ENCODE results near the gene SSC4D. TPM values are rescaled to one million over a fixed set of nuclear protein-coding genes. Genes with fewer than 3 reads are reported as not detected.

SSC4D gene
- total and polyA plus RNA-seq, 9 of the 15 experiments (the other 6 are each of a cell fraction or from before 2014, with no cell fraction given), result 0.06 to 1.1 (median 0.85) TPM; not detected in 1

GRCh38 chr7:76359111-76359977 lies 50.2 kb downstream of the SSC4D start (continued):
- TF ChIP-seq, protein P1, sequence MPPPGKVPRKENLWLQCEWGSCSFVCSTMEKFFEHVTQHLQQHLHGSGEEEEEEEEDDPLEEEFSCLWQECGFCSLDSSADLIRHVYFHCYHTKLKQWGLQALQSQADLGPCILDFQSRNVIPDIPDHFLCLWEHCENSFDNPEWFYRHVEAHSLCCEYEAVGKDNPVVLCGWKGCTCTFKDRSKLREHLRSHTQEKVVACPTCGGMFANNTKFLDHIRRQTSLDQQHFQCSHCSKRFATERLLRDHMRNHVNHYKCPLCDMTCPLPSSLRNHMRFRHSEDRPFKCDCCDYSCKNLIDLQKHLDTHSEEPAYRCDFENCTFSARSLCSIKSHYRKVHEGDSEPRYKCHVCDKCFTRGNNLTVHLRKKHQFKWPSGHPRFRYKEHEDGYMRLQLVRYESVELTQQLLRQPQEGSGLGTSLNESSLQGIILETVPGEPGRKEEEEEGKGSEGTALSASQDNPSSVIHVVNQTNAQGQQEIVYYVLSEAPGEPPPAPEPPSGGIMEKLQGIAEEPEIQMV (tag; conservative IDR thresholded peaks at IDR 0.05; ENCODE audit: low read depth), result no peak
- TF ChIP-seq, protein P2, sequence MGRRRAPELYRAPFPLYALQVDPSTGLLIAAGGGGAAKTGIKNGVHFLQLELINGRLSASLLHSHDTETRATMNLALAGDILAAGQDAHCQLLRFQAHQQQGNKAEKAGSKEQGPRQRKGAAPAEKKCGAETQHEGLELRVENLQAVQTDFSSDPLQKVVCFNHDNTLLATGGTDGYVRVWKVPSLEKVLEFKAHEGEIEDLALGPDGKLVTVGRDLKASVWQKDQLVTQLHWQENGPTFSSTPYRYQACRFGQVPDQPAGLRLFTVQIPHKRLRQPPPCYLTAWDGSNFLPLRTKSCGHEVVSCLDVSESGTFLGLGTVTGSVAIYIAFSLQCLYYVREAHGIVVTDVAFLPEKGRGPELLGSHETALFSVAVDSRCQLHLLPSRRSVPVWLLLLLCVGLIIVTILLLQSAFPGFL (CRISPR knock-in tag; IDR thresholded peaks at IDR 0.05), result no peak
- TF ChIP-seq TAF9B (IDR thresholded peaks at IDR 0.05; ENCODE audit: partially characterized antibody), result peak; percentile 65
- TF ChIP-seq ZNF398 (CRISPR knock-in tag; IDR thresholded peaks at IDR 0.05), result no peak
- TF ChIP-seq, protein P3, sequence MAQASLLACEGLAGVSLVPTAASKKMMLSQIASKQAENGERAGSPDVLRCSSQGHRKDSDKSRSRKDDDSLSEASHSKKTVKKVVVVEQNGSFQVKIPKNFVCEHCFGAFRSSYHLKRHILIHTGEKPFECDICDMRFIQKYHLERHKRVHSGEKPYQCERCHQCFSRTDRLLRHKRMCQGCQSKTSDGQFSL (CRISPR knock-in tag; IDR thresholded peaks at IDR 0.05), result peak; percentile 100
- TF ChIP-seq, protein P3 (tag; IDR thresholded peaks at IDR 0.05), result peak in 1 of 2 experiments; percentile 100; a peak in 2 of 4 replicates
- TF ChIP-seq, protein P4, sequence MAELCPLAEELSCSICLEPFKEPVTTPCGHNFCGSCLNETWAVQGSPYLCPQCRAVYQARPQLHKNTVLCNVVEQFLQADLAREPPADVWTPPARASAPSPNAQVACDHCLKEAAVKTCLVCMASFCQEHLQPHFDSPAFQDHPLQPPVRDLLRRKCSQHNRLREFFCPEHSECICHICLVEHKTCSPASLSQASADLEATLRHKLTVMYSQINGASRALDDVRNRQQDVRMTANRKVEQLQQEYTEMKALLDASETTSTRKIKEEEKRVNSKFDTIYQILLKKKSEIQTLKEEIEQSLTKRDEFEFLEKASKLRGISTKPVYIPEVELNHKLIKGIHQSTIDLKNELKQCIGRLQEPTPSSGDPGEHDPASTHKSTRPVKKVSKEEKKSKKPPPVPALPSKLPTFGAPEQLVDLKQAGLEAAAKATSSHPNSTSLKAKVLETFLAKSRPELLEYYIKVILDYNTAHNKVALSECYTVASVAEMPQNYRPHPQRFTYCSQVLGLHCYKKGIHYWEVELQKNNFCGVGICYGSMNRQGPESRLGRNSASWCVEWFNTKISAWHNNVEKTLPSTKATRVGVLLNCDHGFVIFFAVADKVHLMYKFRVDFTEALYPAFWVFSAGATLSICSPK (IDR thresholded peaks at IDR 0.05; ENCODE audit: borderline replicate concordance), result no peak
- TF ChIP-seq, protein P5, sequence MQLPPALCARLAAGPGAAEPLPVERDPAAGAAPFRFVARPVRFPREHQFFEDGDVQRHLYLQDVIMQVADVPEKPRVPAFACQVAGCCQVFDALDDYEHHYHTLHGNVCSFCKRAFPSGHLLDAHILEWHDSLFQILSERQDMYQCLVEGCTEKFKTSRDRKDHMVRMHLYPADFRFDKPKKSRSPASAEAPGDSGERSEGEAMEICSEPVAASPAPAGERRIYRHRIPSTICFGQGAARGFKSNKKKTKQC (CRISPR knock-in tag; IDR thresholded peaks at IDR 0.05), result peak; percentile 50; the same call in 1 of the 2 replicates
- TF ChIP-seq NCOR1 (IDR thresholded peaks at IDR 0.05), result peak; percentile 39
- TF ChIP-seq XRCC4 (IDR thresholded peaks at IDR 0.05; ENCODE audit: extremely low read depth, insufficient read depth, insufficient read length), result no peak
- TF ChIP-seq, protein P6, sequence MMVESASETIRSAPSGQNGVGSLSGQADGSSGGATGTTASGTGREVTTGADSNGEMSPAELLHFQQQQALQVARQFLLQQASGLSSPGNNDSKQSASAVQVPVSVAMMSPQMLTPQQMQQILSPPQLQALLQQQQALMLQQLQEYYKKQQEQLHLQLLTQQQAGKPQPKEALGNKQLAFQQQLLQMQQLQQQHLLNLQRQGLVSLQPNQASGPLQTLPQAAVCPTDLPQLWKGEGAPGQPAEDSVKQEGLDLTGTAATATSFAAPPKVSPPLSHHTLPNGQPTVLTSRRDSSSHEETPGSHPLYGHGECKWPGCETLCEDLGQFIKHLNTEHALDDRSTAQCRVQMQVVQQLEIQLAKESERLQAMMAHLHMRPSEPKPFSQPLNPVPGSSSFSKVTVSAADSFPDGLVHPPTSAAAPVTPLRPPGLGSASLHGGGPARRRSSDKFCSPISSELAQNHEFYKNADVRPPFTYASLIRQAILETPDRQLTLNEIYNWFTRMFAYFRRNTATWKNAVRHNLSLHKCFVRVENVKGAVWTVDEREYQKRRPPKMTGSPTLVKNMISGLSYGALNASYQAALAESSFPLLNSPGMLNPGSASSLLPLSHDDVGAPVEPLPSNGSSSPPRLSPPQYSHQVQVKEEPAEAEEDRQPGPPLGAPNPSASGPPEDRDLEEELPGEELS (CRISPR knock-in tag; IDR thresholded peaks at IDR 0.05; ENCODE audit: borderline replicate concordance), result 0 out of 2 replicates have a peak, but pooled peaks have one; percentile 70
- TF ChIP-seq ZNF445 (CRISPR knock-in tag; IDR thresholded peaks at IDR 0.05; ENCODE audit: low read depth), result no peak
- TF ChIP-seq ARID1B (IDR thresholded peaks at IDR 0.05), result peak; percentile 72
- no peak for TF ChIP-seq IFI16 (CRISPR knock-in tag; IDR thresholded peaks at IDR 0.05)

All from K562 (cell line).